Germinal center (tissue), 1 donor: ENCODE measurements around the gene SLC47A2.

Experiments
- DNase-seq: peaks from one replicate; pipeline ENCODE4 v3.0.0; 2012; ENCODE audit warnings: mixed read lengths, low spot score

SLC47A2 gene

DNA sequence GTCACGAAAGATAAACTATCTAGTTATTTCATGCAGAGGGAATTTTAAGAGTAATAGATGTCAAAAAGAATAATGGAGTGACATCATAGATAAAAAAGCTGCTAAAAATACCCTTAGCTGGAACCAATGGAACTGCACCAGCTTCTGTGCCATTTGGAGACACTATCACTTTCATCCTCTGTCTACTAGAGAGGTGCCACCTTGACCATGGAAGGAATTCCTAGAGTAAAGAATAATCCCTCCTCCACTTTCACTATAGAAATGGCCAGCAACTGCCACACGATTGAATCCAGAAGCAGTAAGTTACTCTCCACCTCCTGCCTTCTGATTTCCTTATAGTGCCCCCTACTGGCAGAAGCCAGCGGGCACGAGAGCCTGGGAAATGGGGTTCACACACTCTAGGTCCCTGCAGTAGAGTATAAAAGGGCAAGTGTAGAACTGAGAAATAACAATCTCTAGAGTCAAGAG is 70.6 kb downstream of the SLC47A2 start:
- DNase-seq, result peak; percentile 64

DNA sequence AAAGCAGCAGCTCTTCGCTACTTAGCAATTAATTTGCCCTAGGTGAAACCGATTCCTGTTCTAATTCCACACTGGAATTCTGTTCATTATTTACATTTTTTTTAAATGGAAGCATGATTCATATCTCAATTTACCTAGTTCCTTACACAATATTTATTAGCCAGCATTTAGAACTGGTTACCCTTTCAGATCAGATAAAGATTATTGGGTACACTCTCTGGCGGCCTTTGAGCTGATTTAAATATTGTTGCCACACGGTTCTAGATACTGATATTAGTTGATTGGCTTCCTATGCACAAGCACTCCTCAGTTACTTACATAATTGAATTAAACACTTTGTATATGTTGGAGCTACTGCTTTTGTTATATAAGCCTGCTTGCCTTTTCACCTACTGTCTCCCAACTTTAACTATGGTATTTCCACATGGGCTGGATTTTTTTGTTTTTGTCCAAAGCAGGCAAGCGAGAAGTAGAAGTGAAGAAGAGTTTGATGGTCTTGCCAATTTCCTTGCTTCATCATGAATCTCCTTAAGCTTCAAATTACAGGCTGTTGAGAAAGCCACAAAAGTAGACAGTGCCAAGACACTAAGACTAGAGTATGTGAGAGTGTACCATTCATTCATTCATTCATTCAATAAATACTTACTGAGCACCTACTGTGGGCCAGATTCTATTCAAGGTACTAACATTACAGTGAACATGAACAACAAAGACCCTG is 71.7 kb downstream of the SLC47A2 start:
- DNase-seq, result no peak

- DNase-seq, result no peak
These were observed 74.0 kb downstream of the SLC47A2 start for GRCh38 chr17:19642373-19642893.

DNA sequence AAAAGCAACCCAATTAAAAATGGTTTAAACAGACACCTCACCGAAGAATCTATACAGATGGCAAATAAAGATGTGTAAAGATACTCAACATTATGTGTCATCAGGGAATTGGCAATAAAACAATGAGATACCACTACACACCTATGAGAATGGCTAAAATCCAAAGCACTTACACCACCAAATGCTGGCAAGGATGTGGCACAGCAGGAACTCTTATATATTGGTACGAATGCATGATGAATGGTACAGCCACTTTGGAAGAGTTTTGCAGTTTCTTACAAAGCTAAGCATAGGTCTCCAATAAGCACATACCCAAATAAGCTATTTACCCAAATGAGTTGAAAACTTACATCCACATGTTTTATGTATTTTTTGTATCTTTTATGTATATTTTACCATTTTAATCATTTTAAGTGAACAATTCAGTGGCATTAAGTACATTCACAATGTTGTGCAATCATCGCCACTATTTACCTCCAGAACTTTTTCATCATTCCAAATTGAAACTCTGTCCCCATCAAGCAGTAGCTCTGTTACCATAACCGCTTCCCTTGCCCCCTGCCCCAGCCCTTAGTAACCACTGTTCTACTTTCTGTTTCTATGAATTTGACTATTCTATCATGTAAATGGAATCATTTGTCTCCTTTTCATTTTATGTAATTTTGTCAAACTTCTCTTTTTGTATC is 74.6 kb downstream of the SLC47A2 start:
- no peak for DNase-seq

DNA sequence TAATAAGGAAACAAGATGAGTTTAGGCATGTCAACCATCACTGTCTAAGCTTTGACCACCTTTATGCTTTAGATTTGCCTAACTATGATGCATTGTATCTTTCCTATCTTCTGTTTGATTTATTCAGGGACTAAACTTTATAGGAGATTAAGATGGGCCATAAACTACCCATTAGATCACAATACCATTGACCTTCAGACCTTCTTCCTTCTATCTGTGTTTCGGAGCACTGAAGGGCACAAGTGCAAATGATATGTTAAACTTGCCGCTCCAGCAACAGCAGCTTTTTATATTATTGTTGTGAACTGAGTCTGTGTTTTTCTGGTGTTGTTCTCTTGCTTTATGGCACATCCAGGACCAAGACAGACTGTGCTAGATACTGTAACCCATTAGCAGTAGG is 84.5 kb downstream of the SLC47A2 start:
- no peak for DNase-seq

- DNase-seq, result no peak
These were observed 85.7 kb downstream of the SLC47A2 start for GRCh38 chr17:19630661-19631060.

DNA sequence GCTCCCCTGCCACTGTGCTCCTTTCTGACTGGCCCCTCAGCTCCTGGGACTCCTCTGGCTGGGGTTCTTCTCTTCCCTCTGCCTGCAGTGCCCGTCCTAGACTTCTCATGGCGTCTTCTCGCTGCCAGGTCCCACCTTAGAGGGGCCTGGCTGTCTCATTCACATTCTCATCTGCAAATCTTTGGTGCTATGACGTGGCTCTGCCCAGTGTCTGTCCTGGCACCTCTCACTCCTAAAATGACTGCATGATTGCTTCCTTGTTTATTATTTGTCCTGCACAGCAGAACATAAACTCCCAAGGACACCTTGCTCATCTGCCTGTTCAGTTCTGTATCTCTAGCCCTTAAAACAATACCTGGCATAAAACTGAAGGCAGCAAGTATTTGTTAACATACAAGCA is 86.3 kb downstream of the SLC47A2 start:
- DNase-seq, result no peak

DNA sequence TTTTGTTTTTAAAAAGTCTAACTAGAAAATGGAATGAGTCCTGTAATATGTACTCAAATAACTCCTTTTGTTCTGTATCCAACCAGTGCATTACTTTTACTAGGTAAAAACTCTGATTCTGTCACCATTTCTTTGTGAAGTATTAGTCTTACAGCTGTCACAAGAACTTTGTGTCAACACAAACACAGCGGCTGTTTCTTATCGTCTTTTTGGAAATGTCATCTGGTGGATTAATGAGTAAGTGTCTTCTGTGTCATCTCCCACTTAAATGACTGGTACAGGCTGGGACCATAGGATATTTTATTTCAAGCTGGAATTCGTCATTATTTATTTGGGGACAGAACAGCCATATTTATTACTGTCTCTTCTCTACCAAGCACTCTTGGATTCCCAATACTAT is 86.9 kb downstream of the SLC47A2 start:
- DNase-seq, result no peak
